Measurements from ENCODE around the gene DYNC1LI1.
"Not testable (repeated sequence)": the region's sequence is repeated elsewhere in the genome, so short reads cannot be mapped to it uniquely, and the experiment has no call there.

Gene DYNC1LI1

DNA sequence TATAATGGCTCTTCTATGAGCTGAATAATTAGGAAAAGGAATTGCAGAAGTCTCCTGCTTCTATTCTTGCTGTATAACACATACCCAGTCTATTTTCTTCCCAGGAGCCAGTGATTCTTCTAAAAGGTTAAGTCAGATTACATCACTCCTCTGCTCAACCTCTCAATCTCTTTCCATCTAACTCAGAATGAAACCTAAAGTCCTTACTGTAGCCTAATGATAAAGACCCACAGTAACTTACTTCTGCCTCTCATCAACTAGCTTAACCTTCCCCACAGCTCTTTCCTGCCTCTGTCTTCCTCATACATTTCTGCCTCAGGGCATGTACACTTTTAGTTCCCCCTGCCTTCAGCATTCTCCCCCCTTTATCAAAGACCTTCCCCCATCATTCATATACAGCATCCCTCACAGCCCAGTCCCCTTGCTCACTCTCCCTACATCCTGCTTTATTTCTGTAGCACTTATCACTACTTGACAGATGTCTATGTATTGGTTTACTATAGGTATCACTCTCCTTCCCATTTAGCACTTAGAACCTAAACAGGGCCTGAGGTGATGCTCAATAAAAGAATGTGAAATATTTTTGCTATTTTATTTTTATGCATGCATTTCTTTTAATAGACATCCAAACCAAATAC lies 39.5 kb downstream of the DYNC1LI1 start:
- no peak for DNase-seq (ENCODE audit: low read depth, low spot score)

DNA sequence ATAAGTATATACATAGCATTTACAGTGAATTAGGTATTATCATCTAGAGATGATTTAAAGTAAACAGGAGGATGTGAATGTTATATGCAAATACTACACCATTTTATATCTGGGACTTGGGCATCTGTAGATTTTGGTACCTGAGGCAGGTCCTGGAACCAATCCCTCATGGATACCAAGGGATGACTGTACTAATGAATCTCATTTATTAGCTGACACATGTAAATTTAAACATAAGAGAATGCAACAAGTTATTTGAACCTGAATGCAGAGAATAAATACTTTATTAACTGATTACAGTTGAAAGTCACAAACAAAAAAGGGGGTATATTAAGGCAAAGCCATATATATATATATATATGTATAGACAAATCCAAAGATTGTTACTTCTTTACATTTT lies 44.9 kb downstream of the DYNC1LI1 start:
- DNase-seq (ENCODE audit: low read depth, low spot score) = no peak

DNA sequence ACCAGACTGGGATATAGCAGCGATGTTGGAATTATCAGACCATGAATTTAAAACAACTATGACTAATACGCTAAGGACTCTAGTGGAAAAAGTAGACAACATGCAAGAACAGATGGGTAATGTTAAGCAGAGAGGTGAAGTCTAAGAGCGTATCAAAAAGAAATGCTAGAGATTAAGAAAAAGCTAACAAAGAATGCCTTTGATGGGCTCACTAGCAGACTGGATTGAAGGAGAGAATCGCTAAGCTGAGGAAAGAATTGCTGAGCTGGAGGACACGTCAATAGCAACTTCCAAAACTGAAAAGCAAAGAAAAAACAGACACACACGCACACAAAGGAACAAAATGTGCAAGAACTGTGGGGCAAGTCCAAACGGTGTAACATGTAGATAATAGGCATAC lies 48.0 kb downstream of the DYNC1LI1 start:
- no peak for DNase-seq (ENCODE audit: low read depth, low spot score)

DNA sequence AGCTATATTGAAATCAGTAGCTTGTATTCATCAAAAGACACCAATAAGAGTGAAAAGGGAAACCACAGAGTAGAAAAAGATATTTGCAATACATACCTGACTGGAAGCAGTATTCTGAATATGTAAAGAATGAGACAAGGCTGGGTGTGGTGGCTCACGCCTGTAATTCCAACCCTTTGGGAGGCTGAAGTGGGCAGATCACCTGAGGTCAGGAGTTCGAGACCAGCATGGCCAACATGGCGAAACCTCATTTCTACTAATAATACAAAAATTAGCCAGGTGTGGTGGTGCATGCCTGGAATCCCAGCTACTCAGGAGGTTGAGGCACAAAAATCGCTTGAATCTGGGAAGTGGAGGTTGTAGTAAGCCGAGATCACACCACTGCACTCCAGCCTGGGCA lies 51.7 kb downstream of the DYNC1LI1 start:
- not testable (repeated sequence) for DNase-seq (ENCODE audit: low read depth, low spot score)

DNA sequence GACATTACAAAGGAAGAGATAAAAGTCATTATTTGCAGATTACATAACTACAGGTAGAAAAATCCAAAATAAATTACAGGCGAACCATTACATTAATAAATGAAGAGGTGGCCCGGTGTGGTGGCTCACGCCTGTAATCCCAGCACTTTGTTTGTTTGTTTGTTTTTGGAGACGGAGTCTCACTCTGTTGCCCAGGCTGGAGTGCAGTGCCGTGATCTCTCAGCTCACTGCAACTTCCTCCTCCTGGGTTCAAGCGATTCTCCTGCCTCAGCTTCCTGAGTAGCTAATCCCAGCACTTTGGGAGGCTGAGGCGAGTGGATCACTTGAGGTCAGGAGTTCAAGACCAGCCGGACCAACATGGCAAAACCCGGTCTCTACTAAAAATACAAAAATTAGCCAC lies 53.9 kb downstream of the DYNC1LI1 start:
- not testable (repeated sequence) for DNase-seq (ENCODE audit: low read depth, low spot score)

DNA sequence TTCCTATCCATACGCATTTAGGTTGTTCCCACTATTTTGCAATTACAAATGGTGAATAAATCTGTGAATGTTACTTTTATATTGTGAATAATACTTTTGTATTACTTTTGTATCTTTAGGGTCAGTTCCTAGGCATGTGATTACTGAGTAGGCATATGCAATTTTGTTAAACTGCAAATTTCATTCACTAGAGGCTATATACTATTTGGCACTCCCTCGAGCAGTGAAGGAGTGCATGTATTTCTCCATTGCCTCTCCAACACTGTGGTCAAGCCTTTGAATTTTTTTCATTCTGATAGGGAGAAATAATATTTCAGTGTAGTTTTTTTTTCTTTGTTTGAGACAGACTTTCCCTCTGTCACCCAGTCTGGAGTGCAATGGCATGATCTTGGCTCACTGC lies 59.7 kb downstream of the DYNC1LI1 start:
- DNase-seq (ENCODE audit: low read depth, low spot score) = no peak

DNA sequence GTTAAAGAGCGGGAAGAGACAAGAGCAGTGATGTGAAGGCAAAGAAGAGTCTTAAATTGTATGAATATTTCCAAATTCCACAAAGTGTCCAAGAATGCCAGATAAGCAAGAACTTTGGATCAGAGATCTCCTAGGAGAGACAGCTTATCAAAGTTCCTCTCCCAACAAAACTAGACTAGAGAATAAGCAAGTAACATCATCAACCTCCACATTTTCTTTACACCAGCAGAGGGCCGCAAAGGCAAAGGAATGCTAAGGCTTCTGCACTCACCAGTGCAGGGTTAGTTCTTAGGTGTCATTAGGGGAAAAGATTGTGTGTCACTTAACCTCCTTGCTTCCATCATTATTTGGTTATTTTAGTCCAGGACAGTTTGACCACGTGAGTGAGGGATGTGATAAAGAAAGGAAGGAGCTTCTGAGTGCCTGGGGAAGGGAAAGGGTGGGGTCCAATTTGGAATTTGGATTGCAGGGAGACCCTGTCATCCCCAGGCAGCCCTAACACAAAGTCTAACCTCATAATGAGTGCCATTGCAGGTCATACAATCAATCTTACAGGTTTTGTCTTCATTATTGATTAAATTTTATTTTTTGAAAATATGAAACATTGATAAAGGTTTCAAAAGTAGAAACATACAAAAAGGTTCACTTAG lies 60.5 kb downstream of the DYNC1LI1 start:
- DNase-seq (ENCODE audit: low read depth, low spot score) = no peak

DNA sequence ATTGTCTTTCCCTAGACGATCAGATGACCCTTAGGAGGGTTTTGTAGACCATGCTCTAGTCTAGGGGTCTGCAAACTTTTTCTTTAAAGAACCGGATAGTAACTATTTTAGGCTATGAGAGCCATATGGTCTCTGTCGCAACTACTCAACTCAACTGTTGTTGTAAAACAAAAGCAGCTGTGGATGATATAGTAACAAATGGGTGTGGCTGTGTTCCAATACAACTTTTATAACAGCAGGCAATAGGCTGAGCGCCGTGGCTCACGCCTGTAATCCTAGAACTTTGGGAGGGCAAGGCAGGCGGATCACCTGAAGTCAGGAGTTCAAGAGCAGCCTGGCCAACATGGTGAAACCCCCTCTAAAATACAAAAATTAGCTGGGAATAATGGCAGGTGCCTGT lies 61.9 kb downstream of the DYNC1LI1 start:
- DNase-seq (ENCODE audit: low read depth, low spot score) = no peak

DNA sequence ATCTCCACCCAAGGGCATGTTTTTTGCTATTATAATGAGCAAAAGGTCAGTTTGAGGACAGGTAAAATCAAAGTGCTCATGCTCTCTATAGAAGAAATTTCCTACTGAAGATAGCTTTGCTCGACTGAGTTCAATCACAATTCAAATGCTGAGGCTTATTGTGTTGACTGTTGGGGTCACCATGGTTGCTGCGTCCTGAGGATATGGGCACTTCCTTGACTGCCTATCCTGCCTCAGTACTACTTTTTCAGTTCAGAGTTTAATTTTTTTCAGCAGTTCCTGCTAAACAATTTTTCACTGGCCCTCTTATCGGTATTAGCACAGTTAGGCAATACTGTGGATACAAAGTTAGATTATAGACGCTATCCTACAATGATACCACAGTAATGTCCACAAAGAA lies 64.2 kb downstream of the DYNC1LI1 start:
- no peak for DNase-seq (ENCODE audit: low read depth, low spot score)

DNA sequence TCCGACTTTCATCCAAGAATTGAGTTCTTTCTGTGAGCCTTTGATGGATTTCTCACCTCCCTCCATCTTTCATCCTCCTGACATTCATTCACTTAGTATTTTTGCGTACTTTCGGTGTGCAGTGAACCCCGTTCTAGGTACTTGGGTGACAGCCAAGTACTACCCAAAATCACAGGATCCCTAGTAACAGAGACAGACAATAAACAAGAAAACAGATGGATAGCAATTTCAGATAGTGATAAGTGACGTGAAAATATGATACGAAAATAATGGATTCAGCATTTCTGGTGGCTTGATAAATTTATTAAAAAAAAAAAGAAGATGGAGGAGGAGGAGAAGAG lies 67.7 kb downstream of the DYNC1LI1 start:
- DNase-seq (ENCODE audit: low read depth, low spot score) = no peak

DNA sequence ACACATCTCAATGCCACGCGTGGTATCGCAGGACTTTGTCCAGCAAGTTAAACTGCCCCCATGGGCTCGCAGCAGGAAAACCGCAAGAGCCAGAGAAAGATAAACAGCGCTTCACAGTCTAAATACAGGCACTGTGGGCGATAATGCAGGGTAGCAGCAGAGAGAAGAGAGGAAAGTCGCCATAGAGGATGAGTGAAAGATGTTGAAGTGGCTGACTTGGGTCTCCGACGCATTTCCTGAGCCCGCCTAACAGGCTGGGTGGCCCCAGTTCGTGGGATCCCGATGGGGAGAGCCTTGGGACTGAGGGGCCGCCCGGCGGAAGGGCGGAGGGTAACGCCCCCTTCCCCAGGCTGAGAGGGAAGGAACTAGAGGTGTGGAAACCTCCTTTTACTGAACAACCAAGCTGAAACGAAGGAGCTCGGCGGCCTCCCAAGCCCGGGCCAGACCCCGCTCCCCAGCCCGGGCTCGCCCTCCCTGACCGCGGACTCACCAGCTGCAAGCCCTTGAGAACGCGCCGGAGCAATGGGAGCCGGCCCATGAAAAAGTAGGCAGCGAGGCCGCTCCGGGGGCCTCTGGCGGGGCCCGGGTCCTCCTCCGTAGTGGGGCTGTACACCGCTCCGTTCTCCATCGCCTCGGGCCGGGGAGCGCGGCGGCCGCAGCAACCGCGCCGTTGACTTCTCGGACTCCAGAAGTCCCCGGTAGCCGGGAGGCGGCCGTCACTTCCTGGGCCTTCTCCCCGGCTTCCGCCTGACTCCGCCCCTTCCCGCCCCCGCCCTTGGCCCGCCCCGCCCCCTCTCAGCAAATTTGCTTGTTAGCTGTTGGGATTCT lies 68.3 kb downstream of the DYNC1LI1 start, which contains the start of gene CMTM6:
CMTM6 (minus strand) TSS at position 735 of the 828 bp plus-strand sequence; CDS start at position 628, 107 bp downstream.
- no peak for DNase-seq (ENCODE audit: low read depth, low spot score)

DNA sequence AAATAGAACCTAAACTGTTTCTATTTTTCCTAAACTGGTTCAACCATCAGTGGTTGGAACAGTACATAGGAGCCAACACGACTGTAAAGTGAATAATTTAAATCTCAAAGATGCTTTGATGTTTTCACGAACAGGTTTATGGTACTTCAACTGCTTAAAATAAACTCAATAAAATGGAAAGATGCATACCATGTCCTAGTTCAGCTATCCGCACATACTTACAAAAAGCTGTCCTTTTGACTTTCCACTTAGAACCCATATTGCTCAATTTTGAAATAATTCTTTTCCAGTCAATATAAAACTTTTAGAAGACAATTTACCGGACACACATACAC lies 68.9 kb downstream of the DYNC1LI1 start:
- DNase-seq (ENCODE audit: low read depth, low spot score) = no peak

DNA sequence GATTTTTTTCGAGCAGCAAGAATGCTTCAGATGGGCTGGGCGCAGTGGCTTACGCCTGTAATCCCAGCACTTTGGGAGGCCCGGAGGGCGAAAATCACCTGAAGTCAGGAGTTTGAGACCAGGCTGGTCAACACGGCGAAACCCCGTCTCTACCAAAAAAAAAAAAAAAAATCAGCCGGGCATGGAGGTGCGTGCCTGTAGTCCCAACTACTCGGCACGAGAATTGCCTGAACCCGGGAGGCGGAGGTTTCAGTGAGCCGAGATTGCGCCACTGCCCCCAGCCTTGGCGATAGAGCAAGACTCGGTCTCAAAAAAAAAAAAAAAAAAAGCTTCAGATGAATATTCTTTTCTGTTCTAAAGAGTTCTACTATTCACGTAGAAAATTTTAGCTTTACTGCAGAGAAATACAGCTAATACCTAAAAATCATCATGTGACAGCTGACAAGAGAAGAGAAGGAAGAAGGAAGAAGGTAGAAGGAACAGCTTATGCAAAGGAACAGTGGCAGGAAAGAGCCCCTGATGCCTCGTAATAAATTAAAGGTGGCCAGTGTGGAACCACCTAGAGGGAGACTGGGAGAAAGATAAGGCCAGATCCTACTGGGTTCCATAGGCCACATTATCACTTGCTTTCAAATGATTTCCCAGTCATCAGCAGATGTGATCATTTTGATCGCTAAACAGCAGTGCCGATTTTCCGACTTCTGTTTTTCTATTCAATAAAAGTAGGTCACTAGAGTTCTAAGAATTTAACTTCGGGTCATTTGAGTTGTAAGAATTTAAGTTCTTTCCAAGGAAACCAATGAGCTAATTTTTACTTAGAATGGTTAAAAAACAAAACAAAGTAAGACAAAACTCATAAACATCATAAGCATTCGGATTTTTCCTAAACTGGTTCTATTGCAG lies 69.5 kb downstream of the DYNC1LI1 start:
- DNase-seq (ENCODE audit: low read depth, low spot score) = no peak

DNA sequence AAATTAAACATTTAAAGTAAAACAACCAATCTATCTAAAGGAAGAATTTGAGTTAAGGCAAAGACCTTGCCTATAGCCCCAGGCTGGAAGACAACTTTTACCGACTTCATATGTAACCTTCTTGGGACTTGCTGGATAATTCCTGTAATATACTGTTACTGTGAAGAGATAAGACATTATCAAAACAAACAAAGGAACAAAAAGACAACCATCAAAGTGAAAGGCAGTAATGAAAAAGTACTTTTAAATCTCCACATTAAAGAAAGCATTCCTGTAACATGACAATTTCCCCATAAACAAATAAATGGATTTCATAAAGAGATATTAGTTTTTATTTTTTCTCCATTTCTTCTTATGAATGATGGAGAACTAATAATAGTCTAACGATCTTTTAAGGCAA lies 70.4 kb downstream of the DYNC1LI1 start:
- no peak for DNase-seq (ENCODE audit: low read depth, low spot score)

DNA sequence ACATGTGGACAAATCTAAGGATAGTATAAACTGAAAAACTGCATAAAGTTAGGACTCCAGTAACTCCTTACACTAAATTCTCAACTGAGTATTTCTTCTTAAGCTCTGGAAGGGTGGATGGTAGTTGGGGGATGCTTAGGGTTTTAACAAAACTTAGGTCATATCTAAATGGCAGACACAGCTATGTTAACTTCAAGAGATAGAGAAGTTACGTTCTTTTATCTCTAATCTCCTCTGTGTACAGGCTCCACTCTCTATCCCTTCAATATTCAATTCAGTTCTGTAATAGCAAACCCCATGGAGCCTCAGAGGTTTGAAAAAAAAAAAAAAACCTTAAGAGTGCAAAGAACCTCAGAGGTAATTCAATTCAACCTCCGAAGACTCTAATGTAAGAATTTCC lies 71.1 kb downstream of the DYNC1LI1 start:
- no peak for DNase-seq (ENCODE audit: low read depth, low spot score)

DNA sequence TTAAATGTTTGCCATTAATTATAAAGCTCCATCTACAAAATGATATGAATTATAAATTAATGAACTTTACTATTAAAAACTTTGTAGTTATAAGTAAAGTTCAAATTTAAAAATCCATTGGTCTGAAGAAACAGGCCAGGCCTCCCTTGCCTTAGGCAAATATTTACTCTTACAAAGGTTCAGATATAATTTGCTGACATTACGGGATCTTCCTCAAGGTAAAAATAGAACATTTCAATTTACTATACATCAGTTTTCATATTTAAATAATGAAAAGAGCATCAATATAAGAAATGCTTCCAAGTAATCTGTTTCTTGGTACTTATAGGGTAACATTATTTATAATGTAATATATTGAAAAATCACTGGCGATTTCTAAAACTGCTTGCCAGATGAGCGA lies 71.7 kb downstream of the DYNC1LI1 start:
- DNase-seq (ENCODE audit: low read depth, low spot score) = no peak

DNA sequence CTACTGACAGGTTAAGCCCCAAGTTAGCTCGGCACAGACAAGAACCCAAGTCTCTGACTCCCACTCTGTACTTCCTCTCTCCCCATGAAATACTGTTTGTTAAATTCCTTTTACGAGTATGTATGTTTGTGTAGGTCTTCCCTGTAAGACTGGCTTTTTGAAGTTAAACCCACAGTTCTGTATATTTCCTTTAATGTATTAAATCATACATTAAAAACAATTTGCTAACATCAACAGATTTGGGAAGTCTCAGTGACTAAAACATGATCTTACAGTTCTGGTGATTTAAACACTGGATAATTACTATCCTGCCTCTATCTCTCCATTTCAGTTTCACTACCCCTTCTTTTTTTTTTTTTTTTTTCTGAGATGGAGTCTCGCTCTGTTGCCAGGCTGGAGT lies 72.4 kb downstream of the DYNC1LI1 start:
- DNase-seq (ENCODE audit: low read depth, low spot score) = no peak

DNA sequence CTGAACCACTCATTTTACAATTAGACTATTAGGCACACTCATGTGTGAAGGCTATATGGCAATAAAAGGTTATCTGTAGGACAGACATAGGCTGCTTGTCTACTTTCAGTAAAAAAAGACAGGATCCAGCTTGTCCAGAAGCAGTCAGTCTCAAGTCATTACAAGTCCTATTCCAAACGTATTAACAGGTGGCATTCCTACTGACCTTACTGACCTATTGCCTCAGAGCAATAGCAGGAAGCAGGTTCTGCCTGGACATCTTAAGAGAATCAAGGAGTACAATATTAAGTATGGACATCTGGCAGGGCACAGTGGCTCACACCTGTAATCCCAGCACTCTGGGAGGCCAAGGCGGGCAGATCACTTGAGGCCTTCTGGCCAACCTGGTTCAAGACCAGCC lies 75.0 kb downstream of the DYNC1LI1 start:
- no peak for DNase-seq (ENCODE audit: low read depth, low spot score)

DNA sequence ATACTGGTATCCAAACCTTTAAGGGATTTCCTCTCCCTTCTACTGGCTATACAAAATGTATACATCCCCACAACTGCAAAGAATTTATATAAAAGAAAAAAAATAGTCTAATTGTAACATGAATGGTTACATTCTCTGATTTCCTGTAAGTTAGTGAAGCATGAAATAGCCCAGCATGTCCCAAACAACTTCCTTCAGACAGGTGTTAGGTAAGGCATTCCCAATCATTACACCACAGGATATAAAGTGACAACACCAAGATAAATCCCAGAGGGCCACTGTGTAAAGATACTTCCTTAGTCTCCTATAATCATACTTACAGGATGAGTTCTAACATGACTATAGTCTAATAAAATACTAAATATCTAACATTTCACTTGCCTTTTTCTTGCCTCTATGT lies 75.6 kb downstream of the DYNC1LI1 start:
- DNase-seq (ENCODE audit: low read depth, low spot score) = no peak

DNA sequence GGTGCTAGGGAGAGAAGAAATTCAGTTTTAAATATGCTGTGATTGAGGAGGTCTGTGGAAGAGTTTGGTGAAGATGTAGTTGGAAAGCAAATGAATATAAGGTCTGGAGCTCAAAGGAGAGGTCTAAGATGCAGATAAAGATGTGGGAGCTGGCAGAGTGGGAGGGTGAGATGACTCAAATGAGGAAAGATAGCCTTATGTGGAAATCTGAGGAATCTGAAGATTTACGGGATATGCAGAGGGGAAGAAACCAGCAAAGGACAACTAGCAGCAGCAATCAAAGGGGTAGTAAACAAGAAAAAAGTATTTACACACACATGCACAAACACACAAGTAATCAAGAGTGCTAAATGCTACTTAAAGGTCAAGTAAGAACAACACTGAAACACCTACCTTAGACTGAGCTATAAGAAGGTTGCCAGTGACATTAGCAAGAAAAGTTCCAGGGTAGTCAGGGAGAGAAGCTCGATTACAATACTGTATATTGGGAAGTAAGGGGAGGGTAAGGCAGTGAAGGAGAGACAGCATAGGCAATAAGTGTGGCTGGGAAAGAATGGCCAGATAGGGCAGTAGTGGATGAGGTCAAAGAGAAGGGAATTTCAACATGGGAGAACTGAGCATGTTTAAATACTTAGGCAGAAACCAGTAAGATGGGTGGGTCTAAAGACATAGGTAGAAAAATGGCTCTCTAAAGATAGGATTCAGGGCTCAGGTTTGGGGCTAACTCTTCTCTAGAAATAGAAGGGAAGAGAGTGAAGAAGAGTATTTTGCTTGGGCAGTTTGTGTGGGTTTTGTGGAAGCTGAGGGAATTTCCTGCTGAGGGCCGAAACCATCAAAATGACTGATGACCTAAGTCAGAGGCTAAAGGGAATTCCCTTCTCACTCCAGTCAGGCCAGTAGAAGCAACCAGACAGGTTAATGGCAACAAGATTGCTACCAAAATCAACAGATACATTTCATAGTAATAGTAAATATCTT lies 76.9 kb downstream of the DYNC1LI1 start:
- no peak for DNase-seq (ENCODE audit: low read depth, low spot score)

Data from iPS DF 19.7 (cell line).